ENCODE results near the gene IL1RAP.

DNA sequence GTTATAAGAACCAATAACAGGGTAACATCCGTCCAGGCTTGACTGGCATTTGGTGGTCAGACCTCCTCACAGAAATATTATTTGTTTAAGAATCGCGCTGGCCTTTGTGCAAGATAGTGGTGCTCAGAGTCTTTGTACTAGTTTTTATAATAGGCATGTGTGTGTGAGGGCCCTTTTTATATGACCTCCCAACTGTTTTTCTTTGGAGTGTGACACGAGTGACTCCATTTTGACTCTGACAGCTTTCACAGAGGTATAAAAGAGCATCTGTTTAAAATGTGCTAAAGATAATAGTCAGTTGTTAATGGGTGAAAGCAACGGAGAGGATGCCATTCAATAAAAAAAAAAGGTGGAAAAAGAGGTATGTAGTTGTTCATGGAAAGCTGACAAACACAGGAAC lies 110.4 kb downstream of the IL1RAP start:
- TF ChIP-seq, protein P1, sequence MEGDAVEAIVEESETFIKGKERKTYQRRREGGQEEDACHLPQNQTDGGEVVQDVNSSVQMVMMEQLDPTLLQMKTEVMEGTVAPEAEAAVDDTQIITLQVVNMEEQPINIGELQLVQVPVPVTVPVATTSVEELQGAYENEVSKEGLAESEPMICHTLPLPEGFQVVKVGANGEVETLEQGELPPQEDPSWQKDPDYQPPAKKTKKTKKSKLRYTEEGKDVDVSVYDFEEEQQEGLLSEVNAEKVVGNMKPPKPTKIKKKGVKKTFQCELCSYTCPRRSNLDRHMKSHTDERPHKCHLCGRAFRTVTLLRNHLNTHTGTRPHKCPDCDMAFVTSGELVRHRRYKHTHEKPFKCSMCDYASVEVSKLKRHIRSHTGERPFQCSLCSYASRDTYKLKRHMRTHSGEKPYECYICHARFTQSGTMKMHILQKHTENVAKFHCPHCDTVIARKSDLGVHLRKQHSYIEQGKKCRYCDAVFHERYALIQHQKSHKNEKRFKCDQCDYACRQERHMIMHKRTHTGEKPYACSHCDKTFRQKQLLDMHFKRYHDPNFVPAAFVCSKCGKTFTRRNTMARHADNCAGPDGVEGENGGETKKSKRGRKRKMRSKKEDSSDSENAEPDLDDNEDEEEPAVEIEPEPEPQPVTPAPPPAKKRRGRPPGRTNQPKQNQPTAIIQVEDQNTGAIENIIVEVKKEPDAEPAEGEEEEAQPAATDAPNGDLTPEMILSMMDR (IDR thresholded peaks at IDR 0.05; ENCODE audit: poor library complexity): no peak
- no peak for TF ChIP-seq EZH2 (IDR thresholded peaks at IDR 0.05; ENCODE audit: borderline replicate concordance)

Measured in hepatocyte (in vitro differentiated cells).